Activated CD4-positive, alpha-beta T cell treated with anti-CD3 and anti-CD28 coated beads, Interleukin-2, amount 10 ng/mL, durations not matched to agents 24 days and 14 days (primary cell): ENCODE measurements around the gene KAT6B. TPM values are rescaled to one million over a fixed set of nuclear protein-coding genes. Genes with fewer than 3 reads are reported as not detected.

Experiments used
- DNase-seq: peaks from one replicate; pipeline ENCODE4 v3.0.0; 2022
- H3K27ac Mint-ChIP-seq: one replicate; pipeline ENCODE4 v1.8.0; 2022; ENCODE audit warnings: mild to moderate bottlenecking, mixed read lengths
- H3K27me3 Mint-ChIP-seq: one replicate; pipeline ENCODE4 v1.8.0; 2022; ENCODE audit warnings: mixed read lengths
- H3K36me3 Mint-ChIP-seq: one replicate; pipeline ENCODE4 v1.8.0; 2022; ENCODE audit warnings: low read depth, mild to moderate bottlenecking, mixed read lengths
- H3K4me1 Mint-ChIP-seq: one replicate; pipeline ENCODE4 v1.8.0; 2021; ENCODE audit warnings: mixed read lengths
- H3K4me3 Mint-ChIP-seq: one replicate; pipeline ENCODE4 v1.8.0; 2022; ENCODE audit warnings: mild to moderate bottlenecking, moderate library complexity, mixed read lengths
- H3K9me3 Mint-ChIP-seq: one replicate; pipeline ENCODE4 v1.8.0; 2021; ENCODE audit warnings: mixed read lengths
- intact Hi-C: fragments of 100-400 bp; cut with micrococcal nuclease; formaldehyde crosslinking; loops from one replicate; pipeline ENCODE4 v1.15.1; 2023
- total RNA-seq: library from RNA; stranded (reverse); gene quantifications from 2 replicates; pipeline ENCODE4 v1.2.3, GENCODE V29; 2022

The KAT6B gene
- total RNA-seq, 1 donor from 2014 or later = 21.7 TPM

GRCh38 chr10:74810087-74810486, 16.3 kb upstream of the KAT6B start:
- no peak overlapping the region for H3K27ac Mint-ChIP-seq
- DNase-seq = no peak
- H3K4me3 Mint-ChIP-seq = no peak overlapping the region
- no peaks in the 10 kb centered on the region for H3K27me3 Mint-ChIP-seq
- no peaks in the 10 kb centered on the region for H3K4me1 Mint-ChIP-seq
- H3K36me3 Mint-ChIP-seq = no peaks in the 10 kb centered on the region
- intact Hi-C loops = no loop called here
- no peaks in the 10 kb centered on the region for H3K9me3 Mint-ChIP-seq

GRCh38 chr10:74813381-74814259, 12.8 kb upstream of the KAT6B start:
- H3K4me3 Mint-ChIP-seq = no peak overlapping the region
- no peak overlapping the region for H3K27ac Mint-ChIP-seq
- H3K4me1 Mint-ChIP-seq = no peaks in the 10 kb centered on the region
- intact Hi-C loops = no loop called here
- DNase-seq = no peak
- no peaks in the 10 kb centered on the region for H3K9me3 Mint-ChIP-seq
- H3K27me3 Mint-ChIP-seq = no peaks in the 10 kb centered on the region
- peaks cover 2% of the 10 kb centered on the region for H3K36me3 Mint-ChIP-seq

- intact Hi-C loops = no loop called here
- Mint-ChIP-seq H3K4me3 (no peak overlapping the region), H3K36me3 (peaks cover 2% of the 10 kb centered on the region), H3K4me1 (no peaks in the 10 kb centered on the region), H3K27ac (no peak overlapping the region), H3K27me3 (no peaks in the 10 kb centered on the region), H3K9me3 (no peaks in the 10 kb centered on the region)
- no peak for DNase-seq
Measured at GRCh38 chr10:74814797-74815196, 11.6 kb upstream of the KAT6B start.

- Mint-ChIP-seq H3K27ac (no peak overlapping the region), H3K4me3 (no peak overlapping the region), H3K36me3 (peaks cover 2% of the 10 kb centered on the region), H3K4me1 (no peaks in the 10 kb centered on the region), H3K9me3 (no peaks in the 10 kb centered on the region), H3K27me3 (no peaks in the 10 kb centered on the region)
- no peak for DNase-seq
- intact Hi-C loops = no loop called here
Measured at GRCh38 chr10:74816824-74817498, 9.4 kb upstream of the KAT6B start.

- no peaks in the 10 kb centered on the region for H3K9me3 Mint-ChIP-seq
- H3K36me3 Mint-ChIP-seq = peaks cover 2% of the 10 kb centered on the region
- no peaks in the 10 kb centered on the region for H3K27me3 Mint-ChIP-seq
- H3K4me3 Mint-ChIP-seq = no peak overlapping the region
- DNase-seq = no peak
- H3K27ac Mint-ChIP-seq = no peak overlapping the region
- intact Hi-C loops = loop anchor here (5.0 to 10.0 kb wide), 2 partner anchors 317 to 399 kb away; no protein-coding TSS in a partner anchor
- peaks cover 27% of the 10 kb centered on the region for H3K4me1 Mint-ChIP-seq
Measured at GRCh38 chr10:74821501-74821900, 4.9 kb upstream of the KAT6B start.

- peaks cover 2% of the 10 kb centered on the region for H3K36me3 Mint-ChIP-seq
- H3K27ac Mint-ChIP-seq = no peak overlapping the region
Measured at GRCh38 chr10:74822101-74822500, 4.3 kb upstream of the KAT6B start.

GRCh38 chr10:74822521-74823089, 3.8 kb upstream of the KAT6B start:
- Mint-ChIP-seq H3K27ac (no peak overlapping the region), H3K4me1 (peaks cover 34% of the 10 kb centered on the region), H3K4me3 (no peak overlapping the region), H3K9me3 (no peaks in the 10 kb centered on the region), H3K27me3 (no peaks in the 10 kb centered on the region), H3K36me3 (peaks cover 4% of the 10 kb centered on the region)
- intact Hi-C loops = loop anchor here (5.0 to 10.0 kb wide), 2 partner anchors 318 to 400 kb away; no protein-coding TSS in a partner anchor
- DNase-seq = no peak

More at GRCh38 chr10:74822101-74822500, 4.3 kb upstream of the KAT6B start:
- H3K27me3 Mint-ChIP-seq = no peaks in the 10 kb centered on the region
- no peak for DNase-seq
- H3K9me3 Mint-ChIP-seq = no peaks in the 10 kb centered on the region
- intact Hi-C loops = loop anchor here (5.0 to 10.0 kb wide), 2 partner anchors 317 to 400 kb away; no protein-coding TSS in a partner anchor
- H3K4me1 Mint-ChIP-seq = peaks cover 29% of the 10 kb centered on the region
- no peak overlapping the region for H3K4me3 Mint-ChIP-seq

- Mint-ChIP-seq H3K4me1 (peaks cover 40% of the 10 kb centered on the region), H3K36me3 (peaks cover 4% of the 10 kb centered on the region), H3K27ac (peak overlapping the region; percentile 94), H3K9me3 (no peaks in the 10 kb centered on the region), H3K27me3 (no peaks in the 10 kb centered on the region), H3K4me3 (peak overlapping the region; percentile 87)
- no peak for DNase-seq
- intact Hi-C loops = loop anchor here (5.0 to 10.0 kb wide), 2 partner anchors 319 to 401 kb away; no protein-coding TSS in a partner anchor
Measured at GRCh38 chr10:74823791-74824183, 2.6 kb upstream of the KAT6B start.

- Mint-ChIP-seq H3K4me3 (peak overlapping the region; percentile 87), H3K36me3 (peaks cover 4% of the 10 kb centered on the region), H3K27ac (peak overlapping the region; percentile 94), H3K4me1 (peaks cover 45% of the 10 kb centered on the region), H3K9me3 (no peaks in the 10 kb centered on the region), H3K27me3 (no peaks in the 10 kb centered on the region)
- DNase-seq = peak; percentile 74
- intact Hi-C loops = loop anchor here (5.0 to 10.0 kb wide), 2 partner anchors 320 to 402 kb away; no protein-coding TSS in a partner anchor
Measured at GRCh38 chr10:74824184-74824899, 2.1 kb upstream of the KAT6B start.

GRCh38 chr10:74824900-74825370, 1.5 kb upstream of the KAT6B start:
- Mint-ChIP-seq H3K27ac (peak overlapping the region; percentile 94), H3K4me1 (peaks cover 45% of the 10 kb centered on the region), H3K36me3 (peaks cover 4% of the 10 kb centered on the region), H3K9me3 (no peaks in the 10 kb centered on the region), H3K4me3 (peak overlapping the region; percentile 87), H3K27me3 (no peaks in the 10 kb centered on the region)
- intact Hi-C loops = loop anchor here (5.0 to 10.0 kb wide), 2 partner anchors 320 to 403 kb away; no protein-coding TSS in a partner anchor
- DNase-seq = peak; percentile 88

- Mint-ChIP-seq H3K4me1 (peaks cover 45% of the 10 kb centered on the region), H3K4me3 (peak overlapping the region; percentile 87), H3K27ac (peak overlapping the region; percentile 94), H3K9me3 (no peaks in the 10 kb centered on the region), H3K27me3 (no peaks in the 10 kb centered on the region), H3K36me3 (peaks cover 8% of the 10 kb centered on the region)
- intact Hi-C loops = loop anchor here (1.0 to 10.0 kb wide), 12 partner anchors 25 to 674 kb away; partner anchors contain the start of gene ADK
- no peak for DNase-seq
Measured at GRCh38 chr10:74825371-74826141, 844 bp upstream of the KAT6B start.

GRCh38 chr10:74827045-74827441, 643 bp downstream of the KAT6B start:
- intact Hi-C loops = loop anchor here (2.0 to 10.0 kb wide), 4 partner anchors 72 to 560 kb away; no protein-coding TSS in a partner anchor
- Mint-ChIP-seq H3K4me3 (peak overlapping the region; percentile 87), H3K36me3 (peaks cover 8% of the 10 kb centered on the region), H3K4me1 (peaks cover 51% of the 10 kb centered on the region), H3K9me3 (no peaks in the 10 kb centered on the region), H3K27me3 (no peaks in the 10 kb centered on the region), H3K27ac (peak overlapping the region; percentile 79)
- no peak for DNase-seq
